Activated CD4-positive, alpha-beta T cell treated with anti-CD3 and anti-CD28 coated beads for 36 hours (primary cell): ENCODE results near the gene HDAC11. TPM values are rescaled to one million over a fixed set of nuclear protein-coding genes. Genes with fewer than 3 reads are reported as not detected.
"Not testable (repeated sequence)": the region's sequence is repeated elsewhere in the genome, so short reads cannot be mapped to it uniquely, and the experiment has no call there.

Experiments
- ATAC-seq: fragments of 200-7000 bp; cut with Tn5 transposase; one replicate; pipeline ENCODE4 v1.10.0; 2021; ENCODE audit warnings: mild to moderate bottlenecking, moderate library complexity
- CTCF ChIA-PET: fragments of 350-600 bp; sonication (Branson Sonifier 250); formaldehyde crosslinking; loops from one replicate; lab custom pipeline; 2021; ENCODE audit warnings: antibody characterized with exemption; lab: Charles Lee
- POLR2A ChIA-PET: fragments of 350-600 bp; sonication (Branson Sonifier 250); formaldehyde crosslinking; loops from one replicate; lab custom pipeline; 2021; ENCODE audit warnings: antibody characterized with exemption, inconsistent platforms; lab: Charles Lee
- DNase-seq: peaks from one replicate; pipeline ENCODE4 v3.0.0-alpha.2; 2020
- H3K27ac Mint-ChIP-seq: one replicate; pipeline ENCODE4 v1.8.0; 2021; ENCODE audit warnings: mixed read lengths
- H3K27me3 Mint-ChIP-seq: one replicate; pipeline ENCODE4 v1.8.0; 2021; ENCODE audit warnings: mixed read lengths
- H3K36me3 Mint-ChIP-seq: one replicate; pipeline ENCODE4 v1.8.0; 2021; ENCODE audit warnings: low read depth, mixed read lengths
- H3K4me1 Mint-ChIP-seq: one replicate; pipeline ENCODE4 v1.8.0; 2021; ENCODE audit warnings: mixed read lengths
- H3K4me3 Mint-ChIP-seq: one replicate; pipeline ENCODE4 v1.8.0; 2021; ENCODE audit warnings: mild to moderate bottlenecking, moderate library complexity, mixed read lengths
- H3K9me3 Mint-ChIP-seq: one replicate; pipeline ENCODE4 v1.8.0; 2021; ENCODE audit warnings: low read depth, mixed read lengths
- intact Hi-C, 2 experiments: fragments of 100-400 bp; cut with DNase I in 1 of 2; cut with micrococcal nuclease in 1 of 2; formaldehyde crosslinking; loops; one replicate each; pipeline versions ENCODE4 v1.14.2 to v1.15.1; 2022 to 2024; cut with DNase I, micrococcal nuclease
- total RNA-seq, 2 experiments: library from RNA; stranded (reverse); gene quantifications; one replicate each; pipeline ENCODE4 v1.2.3, GENCODE V29; 2021

HDAC11 gene
- total RNA-seq, 2 experiments from 2014 or later, result 3.4 to 4.1 TPM

- DNase-seq (peak; percentile 21), ATAC-seq (no peak)
- H3K27ac Mint-ChIP-seq, result no peak overlapping the region
- no peaks in the 10 kb centered on the region for H3K4me1 Mint-ChIP-seq
- no peaks in the 10 kb centered on the region for H3K27me3 Mint-ChIP-seq
- H3K9me3 Mint-ChIP-seq, result no peaks in the 10 kb centered on the region
- H3K36me3 Mint-ChIP-seq, result no peaks in the 10 kb centered on the region
- ChIA-PET CTCF (interaction anchor here (0.6 to 7.3 kb wide), 7 partner anchors 13 to 377 kb away, joined by 3 to 246 read pairs (median 6); no protein-coding TSS in a partner anchor), POLR2A (no interaction called here)
- H3K4me3 Mint-ChIP-seq, result no peak overlapping the region
- intact Hi-C loops, result no loop called here
These were observed 14.6 kb downstream of the HDAC11 start for GRCh38 chr3:13494463-13495350.

DNA sequence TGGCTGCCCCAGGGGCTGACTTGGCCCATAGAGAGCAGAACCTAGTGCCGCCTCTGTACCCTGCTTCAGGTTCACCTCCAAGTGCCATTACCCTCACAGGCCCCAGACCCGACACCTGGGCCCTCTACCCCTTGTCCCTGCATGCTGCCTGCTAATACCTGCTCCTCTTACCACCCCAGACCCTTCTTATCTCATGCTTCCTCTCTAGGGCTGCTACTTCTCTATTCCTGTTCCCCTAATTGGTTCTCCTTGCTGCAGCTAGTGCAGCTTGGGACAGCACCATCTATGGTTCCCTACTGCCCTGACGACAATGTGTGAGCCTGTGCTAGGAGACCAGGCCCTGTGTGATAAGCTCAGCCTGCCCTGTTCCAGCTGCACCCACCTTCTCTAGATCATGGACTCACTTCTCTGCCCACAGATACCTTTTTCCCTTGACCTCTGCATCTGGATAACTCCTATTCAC is 15.3 kb downstream of the HDAC11 start:
- Mint-ChIP-seq H3K27ac (no peak overlapping the region), H3K9me3 (no peaks in the 10 kb centered on the region), H3K36me3 (no peaks in the 10 kb centered on the region), H3K4me3 (no peak overlapping the region), H3K4me1 (no peaks in the 10 kb centered on the region), H3K27me3 (no peaks in the 10 kb centered on the region)
- ATAC-seq (no peak), DNase-seq (no peak)
- CTCF ChIA-PET, result interaction anchor here (0.6 to 7.3 kb wide), 13 partner anchors 9 to 389 kb away, joined by 3 to 246 read pairs (median 5); partner anchors contain the start of gene HDAC11
- POLR2A ChIA-PET, result no interaction called here
- intact Hi-C loops, result no loop called here

- intact Hi-C loops, result loop anchor here (1.0 to 2.0 kb wide), 3 partner anchors 152 to 389 kb away; no protein-coding TSS in a partner anchor
- Mint-ChIP-seq H3K9me3 (no peaks in the 10 kb centered on the region), H3K27ac (no peak overlapping the region), H3K4me3 (no peak overlapping the region), H3K36me3 (no peaks in the 10 kb centered on the region), H3K4me1 (no peaks in the 10 kb centered on the region), H3K27me3 (no peaks in the 10 kb centered on the region)
- DNase-seq (peak; percentile 84), ATAC-seq (peak; percentile 97)
- ChIA-PET CTCF (interaction anchor here (0.6 to 7.3 kb wide), 24 partner anchors 10 to 389 kb away, joined by 3 to 246 read pairs (median 4); partner anchors contain the start of gene HDAC11), POLR2A (interaction anchor here (1.0 kb wide), 1 partner anchor 152 kb away, joined by 3 read pairs; no protein-coding TSS in a partner anchor)
These were observed 16.0 kb downstream of the HDAC11 start for GRCh38 chr3:13495921-13496723.

GRCh38 chr3:13496879-13497278 is 16.8 kb downstream of the HDAC11 start:
- intact Hi-C loops, result loop anchor here (1.0 to 2.0 kb wide), 3 partner anchors 151 to 388 kb away; no protein-coding TSS in a partner anchor
- POLR2A ChIA-PET, result interaction anchor here (1.0 kb wide), 1 partner anchor 151 kb away, joined by 3 read pairs; no protein-coding TSS in a partner anchor
- H3K4me1 Mint-ChIP-seq, result no peaks in the 10 kb centered on the region
- H3K27ac Mint-ChIP-seq, result no peak overlapping the region
- DNase-seq (no peak), ATAC-seq (no peak)
- H3K9me3 Mint-ChIP-seq, result no peaks in the 10 kb centered on the region
- CTCF ChIA-PET, result interaction anchor here (0.6 to 7.3 kb wide), 22 partner anchors 11 to 388 kb away, joined by 3 to 246 read pairs (median 4); partner anchors contain the start of gene HDAC11
- no peak overlapping the region for H3K4me3 Mint-ChIP-seq
- H3K27me3 Mint-ChIP-seq, result no peaks in the 10 kb centered on the region
- H3K36me3 Mint-ChIP-seq, result no peaks in the 10 kb centered on the region

DNA sequence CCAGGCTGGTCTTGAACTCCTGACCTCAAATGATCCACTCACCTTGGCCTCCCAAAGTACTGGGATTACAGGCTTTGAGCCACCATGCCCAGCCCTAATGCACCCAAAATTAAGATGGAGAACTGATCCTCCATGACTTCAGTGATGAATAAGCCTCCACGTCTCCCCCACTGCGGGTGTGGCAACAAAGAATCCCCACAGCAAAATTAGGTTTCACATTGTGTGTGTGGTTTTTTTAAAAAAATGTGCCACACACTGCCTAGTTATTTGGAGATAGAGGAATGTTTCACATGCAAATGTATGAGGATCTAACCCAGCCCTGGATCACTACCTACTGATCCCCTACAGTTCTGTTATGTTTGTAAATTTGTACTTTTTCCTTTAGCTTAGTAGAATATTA is 17.3 kb downstream of the HDAC11 start:
- intact Hi-C loops, result loop anchor here in 1 of 2 experiments (2.0 kb wide), 1 partner anchor 387 kb away; no protein-coding TSS in a partner anchor
- Mint-ChIP-seq H3K27ac (no peak overlapping the region), H3K9me3 (no peaks in the 10 kb centered on the region), H3K4me3 (no peak overlapping the region), H3K4me1 (no peaks in the 10 kb centered on the region), H3K27me3 (no peaks in the 10 kb centered on the region), H3K36me3 (no peaks in the 10 kb centered on the region)
- no peak for ATAC-seq
- POLR2A ChIA-PET, result interaction anchor here (0.6 kb wide), 1 partner anchor 151 kb away, joined by 4 read pairs; no protein-coding TSS in a partner anchor
- CTCF ChIA-PET, result interaction anchor here (1.0 to 7.3 kb wide), 5 partner anchors 126 to 388 kb away, joined by 3 to 246 read pairs (median 3); no protein-coding TSS in a partner anchor
- no peak for DNase-seq

GRCh38 chr3:13498354-13499060 is 18.4 kb downstream of the HDAC11 start:
- H3K27ac Mint-ChIP-seq, result no peak overlapping the region
- POLR2A ChIA-PET, result interaction anchor here (0.6 kb wide), 1 partner anchor 150 kb away, joined by 4 read pairs; no protein-coding TSS in a partner anchor
- H3K27me3 Mint-ChIP-seq, result no peaks in the 10 kb centered on the region
- no peak for DNase-seq
- ATAC-seq, result no peak
- H3K4me1 Mint-ChIP-seq, result no peaks in the 10 kb centered on the region
- no peaks in the 10 kb centered on the region for H3K36me3 Mint-ChIP-seq
- intact Hi-C loops, result no loop called here
- H3K9me3 Mint-ChIP-seq, result no peaks in the 10 kb centered on the region
- H3K4me3 Mint-ChIP-seq, result no peak overlapping the region
- CTCF ChIA-PET, result interaction anchor here (0.6 to 7.3 kb wide), 4 partner anchors 125 to 397 kb away, joined by 3 to 246 read pairs (median 7); no protein-coding TSS in a partner anchor

GRCh38 chr3:13499246-13499645 is 19.1 kb downstream of the HDAC11 start:
- H3K36me3 Mint-ChIP-seq, H3K27ac Mint-ChIP-seq, intact Hi-C loops, H3K9me3 Mint-ChIP-seq, DNase-seq, POLR2A ChIA-PET, H3K4me1 Mint-ChIP-seq, ATAC-seq, H3K4me3 Mint-ChIP-seq, H3K27me3 Mint-ChIP-seq: not testable (repeated sequence)
- CTCF ChIA-PET, result interaction anchor here (0.6 to 7.3 kb wide), 4 partner anchors 151 to 396 kb away, joined by 3 to 246 read pairs (median 7); no protein-coding TSS in a partner anchor

- DNase-seq, result peak; percentile 29
- Mint-ChIP-seq H3K4me3 (no peak overlapping the region), H3K36me3 (no peaks in the 10 kb centered on the region), H3K27ac (no peak overlapping the region), H3K4me1 (no peaks in the 10 kb centered on the region), H3K9me3 (no peaks in the 10 kb centered on the region), H3K27me3 (no peaks in the 10 kb centered on the region)
- ATAC-seq, result no peak
- ChIA-PET CTCF (interaction anchor here (0.6 to 7.3 kb wide), 4 partner anchors 18 to 157 kb away, joined by 3 to 246 read pairs (median 4); no protein-coding TSS in a partner anchor), POLR2A (no interaction called here)
- intact Hi-C loops, result no loop called here
These were observed 20.2 kb downstream of the HDAC11 start for GRCh38 chr3:13500133-13500885.

DNA sequence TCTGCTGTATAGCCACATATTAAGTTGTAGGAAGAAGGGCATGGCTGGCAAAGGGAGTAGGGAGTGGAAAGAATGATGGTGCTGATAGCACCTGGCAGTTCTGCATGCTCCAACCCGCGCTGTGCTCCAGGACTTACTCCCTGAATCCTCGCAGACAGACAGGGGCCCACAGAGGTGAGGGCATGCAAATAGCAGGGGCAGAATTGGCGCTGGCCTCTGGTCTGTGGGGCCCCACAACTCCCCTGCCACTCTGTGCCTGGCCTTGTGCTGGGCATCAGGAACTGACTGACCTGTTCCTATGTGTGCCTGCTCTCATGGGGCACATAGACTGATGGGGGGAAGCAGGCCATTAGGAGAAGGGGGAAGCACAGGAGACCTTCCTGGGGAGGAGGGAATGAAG is 20.9 kb downstream of the HDAC11 start:
- Mint-ChIP-seq H3K4me1 (no peaks in the 10 kb centered on the region), H3K4me3 (no peak overlapping the region), H3K27ac (no peak overlapping the region), H3K36me3 (no peaks in the 10 kb centered on the region), H3K27me3 (no peaks in the 10 kb centered on the region), H3K9me3 (no peaks in the 10 kb centered on the region)
- ATAC-seq (no peak), DNase-seq (no peak)
- intact Hi-C loops, result no loop called here
- ChIA-PET POLR2A (no interaction called here), CTCF (interaction anchor here (0.6 to 7.3 kb wide), 3 partner anchors 19 to 149 kb away, joined by 3 to 246 read pairs (median 4); no protein-coding TSS in a partner anchor)

GRCh38 chr3:13501521-13501920 is 21.4 kb downstream of the HDAC11 start:
- ChIA-PET CTCF (interaction anchor here (1.5 kb wide), 1 partner anchor 146 kb away, joined by 5 read pairs; no protein-coding TSS in a partner anchor), POLR2A (no interaction called here)
- Mint-ChIP-seq H3K27me3 (no peaks in the 10 kb centered on the region), H3K4me3 (no peak overlapping the region), H3K36me3 (no peaks in the 10 kb centered on the region), H3K9me3 (no peaks in the 10 kb centered on the region), H3K4me1 (no peaks in the 10 kb centered on the region), H3K27ac (no peak overlapping the region)
- intact Hi-C loops, result no loop called here
- ATAC-seq (no peak), DNase-seq (no peak)
